NCI-H345 treated with DMSO at 0.1 percent for 48 hours (cell line): ENCODE results near the gene LRP4.

Source experiments
- DNase-seq: peaks from one replicate; lab custom pipeline; 2025; ENCODE audit not compliant: unreplicated experiment; lab: John Stamatoyannopoulos, UW

LRP4 gene

GRCh38 chr11:46855863-46856262 lies 62.5 kb downstream of the LRP4 start:
- no peak for DNase-seq

- DNase-seq: no peak
Observed at GRCh38 chr11:46855167-46855566, 63.2 kb downstream of the LRP4 start.

- DNase-seq: no peak
Observed at GRCh38 chr11:46850829-46851380, 67.4 kb downstream of the LRP4 start.

- DNase-seq: no peak
Observed at GRCh38 chr11:46849631-46850030, 68.7 kb downstream of the LRP4 start.

- peak; percentile 64 for DNase-seq
Observed at GRCh38 chr11:46846510-46846830, 71.9 kb downstream of the LRP4 start.

GRCh38 chr11:46845740-46846509 lies 72.4 kb downstream of the LRP4 start, which contains the start of gene CKAP5:
TSS of gene CKAP5 (minus strand) at chr11:46846280. CDS start at chr11:46821231, 25,049 bp downstream.
- peak; percentile 90 for DNase-seq

- no peak for DNase-seq
Observed at GRCh38 chr11:46845440-46845739, 73.0 kb downstream of the LRP4 start.

- DNase-seq: no peak
Observed at GRCh38 chr11:46840116-46840515, 78.2 kb downstream of the LRP4 start.

- DNase-seq: no peak
Observed at GRCh38 chr11:46838501-46838900, 79.8 kb downstream of the LRP4 start.

GRCh38 chr11:46837860-46838259 lies 80.5 kb downstream of the LRP4 start:
- DNase-seq: no peak

- no peak for DNase-seq
Observed at GRCh38 chr11:46836870-46837269, 81.5 kb downstream of the LRP4 start.

- DNase-seq: no peak
Observed at GRCh38 chr11:46836431-46836830, 81.9 kb downstream of the LRP4 start.

- DNase-seq: no peak
Observed at GRCh38 chr11:46835897-46836296, 82.5 kb downstream of the LRP4 start.

- no peak for DNase-seq
Observed at GRCh38 chr11:46834821-46835220, 83.5 kb downstream of the LRP4 start.

- no peak for DNase-seq
Observed at GRCh38 chr11:46832511-46833214, 85.7 kb downstream of the LRP4 start.

- no peak for DNase-seq
Observed at GRCh38 chr11:46827995-46828394, 90.4 kb downstream of the LRP4 start.

GRCh38 chr11:46826310-46827044 lies 91.9 kb downstream of the LRP4 start:
- peak; percentile 38 for DNase-seq

- no peak for DNase-seq
Observed at GRCh38 chr11:46808799-46809431, 109.4 kb downstream of the LRP4 start.
